Activated T-cell treated with anti-CD3 and anti-CD28 coated beads, Interleukin-2, amount 50 U/mL, for 24 hours (primary cell): ENCODE measurements around the gene TMEM259.

Source experiments
- DNase-seq: peaks from one replicate; pipeline ENCODE4 v3.0.0-alpha.2; 2020
- H3K27ac Mint-ChIP-seq: 2 replicates; pipeline ENCODE4 v1.8.0; 2020; ENCODE audit warnings: mild to moderate bottlenecking, mixed read lengths
- H3K27me3 Mint-ChIP-seq: 2 replicates; pipeline ENCODE4 v1.8.0; 2020; ENCODE audit warnings: mixed read lengths
- H3K36me3 Mint-ChIP-seq: 2 replicates; pipeline ENCODE4 v1.8.0; 2020; ENCODE audit warnings: low read depth, mixed read lengths
- H3K4me1 Mint-ChIP-seq: 2 replicates; pipeline ENCODE4 v1.8.0; 2020; ENCODE audit warnings: low read depth, mixed read lengths
- H3K4me3 Mint-ChIP-seq: 2 replicates; pipeline ENCODE4 v1.8.0; 2020; ENCODE audit warnings: mild to moderate bottlenecking, moderate library complexity, mixed read lengths
- H3K9me3 Mint-ChIP-seq: 2 replicates; pipeline ENCODE4 v1.8.0; 2020; ENCODE audit warnings: mixed read lengths

The TMEM259 gene

GRCh38 chr19:966485-967088 is 54.3 kb downstream of the TMEM259 start:
- no peaks in the 10 kb centered on the region for H3K27me3 Mint-ChIP-seq
- H3K4me3 Mint-ChIP-seq, result no peak overlapping the region
- H3K27ac Mint-ChIP-seq, result no peak overlapping the region
- no peaks in the 10 kb centered on the region for H3K4me1 Mint-ChIP-seq
- peaks cover 7% of the 10 kb centered on the region for H3K9me3 Mint-ChIP-seq
- peaks cover 37% of the 10 kb centered on the region for H3K36me3 Mint-ChIP-seq
- DNase-seq, result no peak

- no peaks in the 10 kb centered on the region for H3K4me1 Mint-ChIP-seq
- H3K9me3 Mint-ChIP-seq, result peaks cover 2% of the 10 kb centered on the region
- H3K36me3 Mint-ChIP-seq, result peaks cover 25% of the 10 kb centered on the region
- H3K27ac Mint-ChIP-seq, result no peak overlapping the region
- H3K27me3 Mint-ChIP-seq, result no peaks in the 10 kb centered on the region
- H3K4me3 Mint-ChIP-seq, result no peak overlapping the region
- DNase-seq, result no peak
Measured at GRCh38 chr19:964761-965694, 55.9 kb downstream of the TMEM259 start.

- H3K9me3 Mint-ChIP-seq, result peaks cover 2% of the 10 kb centered on the region
Measured at GRCh38 chr19:964116-964520, 56.8 kb downstream of the TMEM259 start.

GRCh38 chr19:963486-963951 is 57.4 kb downstream of the TMEM259 start:
- Mint-ChIP-seq H3K27me3 (no peaks in the 10 kb centered on the region), H3K4me3 (no peak overlapping the region), H3K4me1 (peaks cover 5% of the 10 kb centered on the region), H3K9me3 (peaks cover 2% of the 10 kb centered on the region), H3K36me3 (peaks cover 22% of the 10 kb centered on the region), H3K27ac (no peak overlapping the region)
- no peak for DNase-seq

More at GRCh38 chr19:964116-964520, 56.8 kb downstream of the TMEM259 start:
- Mint-ChIP-seq H3K27ac (no peak overlapping the region), H3K4me3 (no peak overlapping the region), H3K27me3 (no peaks in the 10 kb centered on the region), H3K36me3 (peaks cover 25% of the 10 kb centered on the region), H3K4me1 (peaks cover 1% of the 10 kb centered on the region)
- no peak for DNase-seq

- Mint-ChIP-seq H3K27me3 (no peaks in the 10 kb centered on the region), H3K4me1 (peaks cover 6% of the 10 kb centered on the region), H3K9me3 (peaks cover 2% of the 10 kb centered on the region), H3K36me3 (peaks cover 18% of the 10 kb centered on the region), H3K27ac (no peak overlapping the region), H3K4me3 (no peak overlapping the region)
- no peak for DNase-seq
Measured at GRCh38 chr19:962683-963400, 58.1 kb downstream of the TMEM259 start.

- DNase-seq, result no peak
- H3K9me3 Mint-ChIP-seq, result peaks cover 2% of the 10 kb centered on the region
- no peak overlapping the region for H3K27ac Mint-ChIP-seq
- peaks cover 6% of the 10 kb centered on the region for H3K4me1 Mint-ChIP-seq
- H3K36me3 Mint-ChIP-seq, result peaks cover 14% of the 10 kb centered on the region
- no peaks in the 10 kb centered on the region for H3K27me3 Mint-ChIP-seq
- H3K4me3 Mint-ChIP-seq, result no peak overlapping the region
Measured at GRCh38 chr19:961866-962620, 58.9 kb downstream of the TMEM259 start.

GRCh38 chr19:960601-960938 is 60.4 kb downstream of the TMEM259 start:
- Mint-ChIP-seq H3K4me1 (peaks cover 6% of the 10 kb centered on the region), H3K27me3 (no peaks in the 10 kb centered on the region), H3K9me3 (peaks cover 2% of the 10 kb centered on the region), H3K36me3 (peaks cover 7% of the 10 kb centered on the region), H3K27ac (no peak overlapping the region), H3K4me3 (no peak overlapping the region)
- DNase-seq, result no peak

- no peaks in the 10 kb centered on the region for H3K27me3 Mint-ChIP-seq
- H3K27ac Mint-ChIP-seq, result no peak overlapping the region
- H3K9me3 Mint-ChIP-seq, result no peaks in the 10 kb centered on the region
- no peak for DNase-seq
- peaks cover 6% of the 10 kb centered on the region for H3K4me1 Mint-ChIP-seq
- no peak overlapping the region for H3K4me3 Mint-ChIP-seq
- H3K36me3 Mint-ChIP-seq, result peaks cover 3% of the 10 kb centered on the region
Measured at GRCh38 chr19:960020-960419, 60.9 kb downstream of the TMEM259 start.
